GM19468 (cell line): ENCODE data around the gene ILF3.

Source experiments
- ATAC-seq: cut with Tn5 transposase; IDR thresholded peaks from one replicate; pipeline ENCODE4 v1.9.1; 2021; ENCODE audit warnings: mild to moderate bottlenecking, moderate library complexity, moderate number of reproducible peaks; ENCODE audit not compliant: unreplicated experiment; ENCODE audit errors: extremely low read depth

Gene ILF3

GRCh38 chr19:10724573-10725071 lies 70.5 kb downstream of the ILF3 start:
- ATAC-seq, result no peak

GRCh38 chr19:10725415-10725814 lies 71.3 kb downstream of the ILF3 start:
- no peak for ATAC-seq

GRCh38 chr19:10726268-10726667 lies 72.1 kb downstream of the ILF3 start:
- no peak for ATAC-seq

GRCh38 chr19:10727685-10728201 lies 73.6 kb downstream of the ILF3 start:
- ATAC-seq, result no peak

- no peak for ATAC-seq
These were observed 75.3 kb downstream of the ILF3 start for GRCh38 chr19:10729411-10729810.

- no peak for ATAC-seq
These were observed 76.8 kb downstream of the ILF3 start for GRCh38 chr19:10730932-10731331.

GRCh38 chr19:10735741-10736140 lies 81.6 kb downstream of the ILF3 start:
- no peak for ATAC-seq

- no peak for ATAC-seq
These were observed 82.0 kb downstream of the ILF3 start for GRCh38 chr19:10736189-10736588.

GRCh38 chr19:10736916-10737551 lies 82.9 kb downstream of the ILF3 start:
- no peak for ATAC-seq

GRCh38 chr19:10737722-10738121 lies 83.6 kb downstream of the ILF3 start:
- ATAC-seq, result no peak

GRCh38 chr19:10740798-10741197 lies 86.7 kb downstream of the ILF3 start:
- ATAC-seq, result no peak
